GM19023 (cell line): Measurements from ENCODE around the gene AK2.
"Not testable (repeated sequence)": the region's sequence is repeated elsewhere in the genome, so short reads cannot be mapped to it uniquely, and the experiment has no call there.

Source experiments
- ATAC-seq: cut with Tn5 transposase; IDR thresholded peaks from one replicate; pipeline ENCODE4 v1.9.1; 2021; ENCODE audit warnings: mild to moderate bottlenecking, moderate library complexity; ENCODE audit not compliant: unreplicated experiment

The AK2 gene

DNA sequence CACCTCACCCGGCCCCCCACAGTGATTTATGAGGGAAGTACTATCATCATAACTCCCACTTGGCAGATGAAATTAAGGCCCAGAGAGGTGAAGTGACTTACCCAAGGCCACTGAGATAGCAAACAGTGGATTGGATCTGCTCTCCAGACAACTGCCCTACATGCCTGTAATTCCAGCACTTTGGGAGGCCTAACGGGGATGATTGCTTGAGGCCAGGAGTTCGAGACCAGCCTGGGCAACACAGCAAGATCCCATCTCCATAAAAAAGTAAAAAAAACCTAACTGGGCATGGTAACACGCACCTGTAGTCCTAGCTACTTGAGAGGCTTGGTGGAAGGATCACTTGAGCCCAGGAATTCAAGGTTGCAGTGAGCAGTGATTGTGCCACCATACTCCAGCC lies 57.8 kb downstream of the AK2 start:
- no peak for ATAC-seq

DNA sequence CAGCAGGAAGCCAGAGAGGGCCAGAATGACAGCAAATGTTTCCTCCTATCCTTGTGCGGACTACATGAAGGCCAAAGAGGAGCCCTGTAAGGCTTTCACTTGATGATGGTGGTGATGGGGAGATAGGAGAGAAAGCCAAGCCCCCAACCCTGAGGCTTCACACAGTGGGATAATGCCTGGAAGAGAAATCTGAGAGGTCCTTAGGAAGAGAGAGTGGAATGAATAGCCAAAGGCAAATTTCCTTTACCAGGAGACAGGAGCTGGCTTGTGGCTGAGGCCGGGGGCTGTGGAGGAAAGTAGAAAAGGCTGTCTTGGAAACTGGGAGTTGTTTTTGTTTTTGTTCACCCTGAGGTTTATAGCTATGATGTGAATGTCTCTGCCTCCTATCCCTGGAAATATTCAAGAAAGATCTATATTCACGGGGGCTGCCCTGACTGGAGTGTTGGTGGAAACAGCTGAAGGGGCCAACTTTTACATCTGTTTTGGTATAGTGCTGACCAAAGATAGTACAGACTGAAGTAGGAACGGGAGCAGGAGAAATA lies 59.1 kb downstream of the AK2 start:
- ATAC-seq: no peak

DNA sequence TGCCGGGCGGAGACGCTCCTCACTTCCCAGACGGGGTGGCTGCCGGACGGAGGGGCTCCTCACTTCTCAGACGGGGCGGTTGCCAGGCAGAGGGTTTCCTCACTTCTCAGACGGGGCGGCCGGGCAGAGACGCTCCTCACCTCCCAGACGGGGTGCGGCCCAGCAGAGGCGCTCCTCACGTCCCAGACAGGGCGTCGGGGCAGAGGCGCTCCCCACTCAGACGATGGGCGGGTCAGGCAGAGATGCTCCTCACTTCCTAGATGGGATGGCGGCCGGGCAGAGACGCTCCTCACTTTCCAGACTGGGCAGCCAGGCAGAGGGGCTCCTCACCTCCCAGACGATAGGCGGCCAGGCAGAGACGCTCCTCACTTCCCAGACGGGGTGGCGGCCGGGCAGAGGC lies 61.6 kb downstream of the AK2 start:
- ATAC-seq: not testable (repeated sequence)

DNA sequence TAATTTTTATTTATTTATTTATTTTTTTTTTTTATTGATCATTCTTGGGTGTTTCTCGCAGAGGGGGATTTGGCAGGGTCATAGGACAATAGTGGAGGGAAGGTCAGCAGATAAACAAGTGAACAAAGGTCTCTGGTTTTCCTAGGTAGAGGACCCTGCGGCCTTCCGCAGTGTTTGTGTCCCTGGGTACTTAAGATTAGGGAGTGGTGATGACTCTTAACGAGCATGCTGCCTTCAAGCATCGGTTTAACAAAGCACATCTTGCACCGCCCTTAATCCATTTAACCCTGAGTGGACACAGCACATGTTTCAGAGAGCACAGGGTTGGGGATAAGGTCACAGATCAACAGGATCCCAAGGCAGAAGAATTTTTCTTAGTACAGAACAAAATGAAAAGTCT lies 63.2 kb downstream of the AK2 start:
- ATAC-seq: not testable (repeated sequence)

DNA sequence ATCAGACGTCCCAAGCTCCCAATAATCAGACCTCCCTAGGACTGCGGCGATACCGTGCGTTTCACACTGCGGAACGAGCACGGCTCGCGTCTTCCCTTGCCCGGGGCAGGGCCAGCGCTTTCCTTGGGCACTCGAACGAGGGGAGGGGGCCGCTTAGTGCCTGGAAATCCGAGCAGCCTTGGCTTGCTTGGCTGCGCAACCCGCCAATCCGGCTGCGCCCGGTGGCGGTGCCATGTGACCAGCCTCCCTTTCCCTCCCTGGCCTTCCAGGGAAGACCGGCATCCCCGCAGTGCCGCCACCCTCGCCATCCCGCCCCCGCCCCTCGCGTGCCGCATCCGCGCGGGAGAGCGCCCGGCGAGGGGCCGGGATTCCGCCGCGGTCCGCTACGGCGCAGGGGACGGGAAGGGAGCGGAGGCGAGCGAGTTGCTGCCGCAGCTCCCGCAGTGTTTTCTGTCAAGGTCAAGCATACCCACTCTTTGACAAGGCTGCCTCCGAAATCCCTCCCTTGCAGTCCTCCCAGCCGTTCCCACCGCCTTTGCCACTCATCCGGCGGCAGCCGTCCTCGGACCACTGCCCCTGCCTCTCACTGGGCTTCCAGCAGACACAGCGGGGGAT lies 63.8 kb downstream of the AK2 start:
- no peak for ATAC-seq

DNA sequence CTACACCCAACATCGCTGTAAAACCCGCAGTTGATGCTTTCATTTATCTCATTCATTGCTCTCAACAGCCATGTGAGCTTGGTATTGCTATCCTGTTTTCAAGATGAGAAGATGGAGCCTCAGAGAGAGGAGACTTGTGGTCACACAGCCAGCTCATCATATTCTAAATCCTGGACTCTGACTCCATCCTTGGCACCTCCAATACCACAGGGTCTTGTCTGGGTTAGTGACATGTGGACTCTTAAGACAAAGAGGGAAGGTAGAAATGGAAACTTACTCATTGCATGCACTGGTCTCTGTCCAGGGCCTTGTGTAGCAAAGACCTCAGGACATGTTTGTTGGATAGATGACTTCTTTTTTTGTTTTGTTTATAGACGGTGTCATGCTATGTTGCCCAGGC lies 65.1 kb downstream of the AK2 start:
- ATAC-seq: no peak

DNA sequence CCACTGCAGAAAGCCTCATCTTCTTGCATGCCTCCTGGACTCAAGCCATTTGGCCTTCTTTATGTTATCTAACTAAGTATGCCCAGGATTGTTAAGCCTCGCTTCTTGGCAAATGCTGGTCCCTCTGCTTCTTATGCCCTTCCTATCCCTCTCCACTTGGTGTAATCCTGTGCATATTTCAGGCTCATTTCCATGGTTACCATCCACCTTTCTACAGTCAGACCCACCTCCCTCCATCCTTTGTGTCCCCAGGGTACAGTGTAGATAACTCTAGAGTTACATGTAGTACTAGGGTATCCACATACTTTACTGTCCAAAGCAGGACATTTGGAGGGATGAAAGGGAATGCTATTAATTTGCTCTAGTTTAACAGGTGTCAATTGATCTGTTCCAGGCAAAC lies 65.5 kb downstream of the AK2 start:
- ATAC-seq: no peak

DNA sequence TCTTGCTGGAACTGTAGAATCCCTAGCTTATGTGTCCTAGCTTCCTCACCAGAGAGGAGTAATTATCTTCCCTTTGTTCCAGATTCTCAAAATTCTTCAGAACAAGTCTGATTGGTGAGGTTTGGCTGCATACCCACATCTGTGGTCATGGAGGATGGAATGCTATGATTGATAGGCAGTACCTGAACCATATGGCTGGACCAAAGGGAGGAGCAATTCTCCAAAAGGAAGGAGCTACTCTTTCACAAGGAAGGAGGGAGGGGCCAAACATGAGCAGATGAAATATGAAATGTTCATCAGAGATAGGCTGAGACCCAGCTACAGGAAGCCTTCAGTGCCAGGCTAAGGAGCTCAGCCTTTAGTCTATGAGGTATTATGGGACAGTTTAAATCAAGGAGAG lies 67.1 kb downstream of the AK2 start:
- no peak for ATAC-seq

DNA sequence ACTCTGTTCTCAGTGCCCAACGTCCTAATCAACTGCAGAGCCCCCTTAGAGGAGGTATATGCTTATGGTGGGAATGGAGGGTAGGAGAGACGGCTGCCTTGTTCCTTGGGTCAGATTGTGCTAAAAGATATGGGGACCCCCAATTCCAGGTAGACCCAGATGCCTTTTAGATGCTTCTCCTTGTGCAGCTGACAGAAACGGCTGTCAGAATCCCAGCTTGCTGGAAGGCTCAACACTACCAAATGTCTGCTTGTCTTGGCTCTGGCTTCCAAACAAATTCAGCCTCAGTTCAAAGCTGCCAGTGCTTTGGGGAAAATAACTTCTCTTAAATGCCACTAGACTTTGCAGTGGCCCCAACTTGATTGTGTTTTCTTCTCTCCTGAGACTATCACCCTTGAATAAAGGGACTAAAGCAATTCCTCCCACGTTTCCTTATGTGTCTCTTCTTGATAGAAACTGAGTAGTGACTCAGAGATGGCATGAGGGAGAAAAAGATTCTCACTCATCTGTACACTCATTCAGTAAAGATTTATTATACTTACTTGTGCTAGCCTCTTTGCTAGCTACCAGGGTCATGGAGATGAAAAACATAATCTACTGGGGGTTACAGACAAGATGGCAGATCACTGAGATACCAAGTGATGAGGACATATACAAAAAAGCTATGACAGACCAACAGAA lies 68.7 kb downstream of the AK2 start:
- ATAC-seq: no peak

DNA sequence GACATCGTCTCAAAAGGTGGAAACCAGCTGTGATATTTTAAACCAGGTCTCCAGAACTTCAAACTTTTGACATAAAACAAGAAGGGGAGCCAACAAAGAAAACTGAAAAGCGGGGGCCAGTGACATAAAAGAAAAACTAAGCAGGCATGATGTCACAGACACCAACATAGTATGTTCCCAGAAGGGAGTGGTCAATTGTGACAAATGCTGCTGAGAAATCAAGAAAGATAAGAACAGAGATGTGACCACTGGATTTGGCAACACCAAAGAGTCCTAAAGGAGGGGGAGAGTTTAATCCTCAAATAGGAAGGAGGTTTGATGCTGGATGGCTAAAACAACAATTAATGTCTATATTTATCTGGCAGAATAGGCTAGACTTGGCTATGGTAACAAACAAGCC lies 69.8 kb downstream of the AK2 start:
- ATAC-seq: no peak

DNA sequence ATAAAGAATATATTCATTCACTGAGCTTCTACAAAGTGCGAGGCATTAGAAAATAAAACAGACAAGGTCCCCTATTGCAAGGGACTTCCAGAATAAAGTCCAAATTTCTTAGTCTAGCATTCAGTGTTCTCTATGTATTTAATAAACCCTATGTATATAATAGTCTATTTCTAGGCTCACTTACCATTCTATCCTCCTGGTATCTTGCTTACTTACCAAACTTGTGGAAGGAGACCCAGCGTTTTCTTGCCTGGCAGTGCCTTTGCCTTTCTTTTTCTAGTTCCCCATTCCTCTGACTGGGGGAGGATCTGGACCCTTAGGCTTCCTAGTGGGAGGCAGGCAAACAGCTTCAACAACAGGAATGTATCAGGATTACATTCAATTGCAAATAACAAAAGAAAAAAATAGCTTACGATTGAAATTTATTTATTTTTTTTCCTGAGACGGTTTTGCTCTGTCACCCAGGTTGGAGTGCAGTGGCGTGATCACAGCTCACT lies 71.4 kb downstream of the AK2 start:
- ATAC-seq: no peak

DNA sequence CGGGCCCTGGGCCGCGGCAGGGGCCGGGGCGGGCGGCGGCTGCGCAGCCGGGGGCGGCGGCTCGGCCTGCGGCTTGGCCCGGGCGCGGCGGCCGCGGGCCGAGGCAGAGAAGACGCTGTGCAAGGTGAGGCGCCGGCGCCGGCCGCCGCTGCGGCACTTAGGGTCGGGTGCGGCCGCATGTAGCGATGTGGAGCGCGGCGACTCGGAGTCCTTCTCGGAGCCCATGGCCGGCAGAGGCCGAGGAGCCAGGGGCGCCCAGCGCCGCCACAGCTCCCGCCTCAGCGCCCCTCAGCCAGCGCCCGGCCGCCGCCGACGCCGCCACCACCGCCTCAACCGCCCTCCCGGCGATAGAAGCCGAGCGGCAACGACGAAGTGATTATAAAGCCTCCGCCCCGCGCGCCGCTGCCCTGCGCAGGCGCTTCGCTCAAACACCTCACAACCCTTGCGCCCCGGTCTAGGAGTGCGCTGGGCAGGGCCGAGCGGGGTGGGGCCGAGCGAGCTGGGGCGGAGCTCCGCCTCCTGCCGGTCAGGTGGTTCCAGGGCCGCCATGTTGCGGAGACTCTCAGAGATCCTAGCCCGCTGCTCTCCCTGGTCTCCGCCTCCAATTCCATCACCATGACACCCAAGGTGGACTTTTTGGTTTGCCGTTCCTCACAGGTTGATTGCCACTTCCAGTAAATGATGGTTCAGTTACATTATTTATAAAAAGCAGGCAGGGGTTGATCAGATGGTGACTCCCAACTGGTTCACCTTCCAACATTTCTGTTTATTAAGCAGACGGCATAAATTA lies 72.0 kb downstream of the AK2 start, which contains the start of gene RNF19B:
RNF19B (minus strand) TSS at position 349 of the 790 bp plus-strand sequence; CDS start at position 225, 124 bp downstream.
- peak; percentile 85 for ATAC-seq

DNA sequence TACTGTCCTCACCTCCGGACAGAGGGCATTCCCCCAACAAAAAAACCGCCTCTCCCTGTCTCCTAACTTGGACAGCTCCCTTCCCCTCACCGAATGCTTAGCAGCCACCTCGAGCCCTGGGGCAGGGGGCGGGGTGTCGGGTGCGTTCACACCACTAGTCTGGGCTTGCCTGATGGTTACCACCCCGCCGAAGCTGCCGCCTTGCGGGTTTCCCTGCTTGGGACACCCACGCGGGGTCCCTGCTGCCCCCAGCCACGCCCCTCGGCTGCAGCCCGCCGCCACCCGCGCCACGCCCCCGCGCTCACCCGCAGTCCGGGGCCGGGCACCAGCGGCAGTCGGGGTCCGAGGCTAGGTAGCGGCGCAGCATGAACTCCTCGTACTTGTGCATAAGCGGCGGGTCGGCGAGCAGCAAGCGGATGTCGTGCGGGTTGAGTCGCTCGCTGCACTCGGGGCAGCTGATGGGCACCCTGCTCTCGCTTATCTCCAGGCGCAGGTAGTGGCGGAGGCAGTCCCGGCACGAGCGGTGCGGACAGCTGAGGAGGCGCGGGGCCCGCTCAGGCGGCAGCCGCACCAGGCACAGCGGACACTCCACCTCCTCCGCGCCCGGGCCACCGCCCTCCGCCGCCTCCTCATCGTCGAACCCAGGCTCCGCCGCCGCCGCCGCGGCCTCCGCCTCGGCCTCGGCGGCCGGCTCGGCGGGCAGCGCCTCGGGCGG lies 72.8 kb downstream of the AK2 start:
- peak; percentile 26 for ATAC-seq

DNA sequence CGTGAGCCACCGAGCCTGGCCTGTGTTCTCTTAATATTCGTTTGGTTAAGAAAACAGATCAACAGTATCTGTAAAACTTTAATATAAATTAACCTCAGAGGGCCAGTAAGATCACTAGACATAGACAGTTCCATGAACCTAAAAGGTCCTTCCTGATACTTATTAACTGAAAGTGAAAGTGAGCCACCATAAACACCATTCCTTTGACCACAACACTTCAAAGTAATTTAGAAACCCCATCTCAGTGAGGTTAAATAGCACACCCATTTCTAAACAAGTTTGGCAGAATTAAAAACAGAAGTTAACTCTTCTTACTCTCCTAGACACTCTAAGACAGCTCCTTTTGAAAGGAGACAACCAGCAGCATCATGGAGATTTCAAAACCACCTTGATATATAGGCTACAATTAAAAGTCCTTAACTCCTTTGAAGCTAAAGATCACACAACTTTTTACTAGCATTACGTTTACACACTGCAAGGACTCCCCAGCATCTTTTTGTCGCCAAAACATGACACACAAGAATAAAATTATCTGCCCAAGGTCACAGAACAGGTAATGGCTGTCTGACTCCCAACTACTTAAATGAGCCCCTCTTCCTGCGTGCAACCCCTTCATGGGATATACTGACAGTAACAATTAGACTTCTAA lies 74.3 kb downstream of the AK2 start:
- ATAC-seq: no peak

DNA sequence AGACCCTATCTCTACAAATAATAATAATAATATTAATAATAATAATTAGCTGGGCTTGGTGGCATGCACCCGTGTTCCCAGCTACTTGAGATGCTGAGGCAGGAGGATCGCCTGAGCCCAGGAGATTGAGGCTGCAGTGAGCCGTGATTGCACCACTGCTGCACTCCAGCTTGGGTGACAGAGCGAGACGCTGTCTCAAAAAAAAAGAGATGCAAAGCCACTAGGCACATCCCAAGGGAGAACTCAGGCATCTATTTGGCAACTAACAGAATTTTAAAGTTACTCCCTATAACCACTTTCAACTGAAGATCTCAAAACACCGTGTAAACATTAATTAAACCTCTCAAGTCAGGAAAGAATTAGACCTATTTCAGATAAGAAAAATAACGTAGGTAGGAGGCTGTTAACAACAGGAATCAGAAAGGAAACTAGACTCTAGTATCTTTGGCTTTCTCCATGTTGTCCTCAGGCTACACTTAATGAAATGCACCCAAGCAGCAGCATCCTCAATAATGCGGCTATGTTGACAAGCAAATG lies 75.8 kb downstream of the AK2 start:
- ATAC-seq: no peak

DNA sequence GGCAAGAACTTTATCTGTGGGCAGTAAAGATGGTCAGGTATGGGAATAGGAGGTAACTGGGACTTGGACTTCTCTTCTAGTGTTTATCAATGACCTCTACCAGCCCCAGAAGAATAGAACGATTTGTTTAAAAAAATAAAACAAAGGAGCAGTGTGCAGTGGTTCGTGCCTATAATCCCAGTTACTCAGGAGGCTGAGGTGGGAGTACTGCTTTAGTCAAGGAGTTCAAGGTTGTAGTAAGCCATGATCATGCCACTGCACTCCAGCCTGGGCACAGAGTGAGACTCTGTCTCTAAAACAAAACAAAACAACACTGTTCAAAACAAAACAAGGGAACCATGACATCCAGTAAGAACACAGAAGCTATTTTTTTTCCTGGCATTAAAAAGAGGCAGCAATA lies 76.3 kb downstream of the AK2 start:
- ATAC-seq: no peak

DNA sequence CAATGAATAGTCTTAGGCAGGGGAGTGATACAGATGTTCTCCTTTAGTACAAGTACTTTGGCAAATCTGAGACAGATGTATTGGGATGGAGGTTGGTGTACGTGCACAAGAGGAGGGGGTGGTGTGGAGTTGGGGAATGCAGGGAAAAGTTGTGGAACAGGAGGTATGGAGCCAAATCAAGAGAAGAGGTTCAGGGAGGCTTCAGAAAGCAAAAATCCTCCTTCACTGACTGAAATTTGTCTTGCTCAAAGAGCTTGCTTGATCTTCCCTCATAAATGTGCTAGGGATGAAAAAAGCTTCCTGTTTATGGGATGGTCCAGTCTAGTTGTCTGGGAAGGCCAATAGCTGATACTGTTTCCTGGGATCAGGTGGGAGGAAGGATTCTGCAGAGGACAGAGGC lies 77.9 kb downstream of the AK2 start:
- no peak for ATAC-seq
